HG03095 (cell line): ENCODE measurements around the gene SLC5A10.
A peak's percentile ranks its signal among the peaks of the same experiment; 100 is the strongest.
"Not testable (repeated sequence)": the region's sequence is repeated elsewhere in the genome, so short reads cannot be mapped to it uniquely, and the experiment has no call there.

Source experiments
- ATAC-seq: cut with Tn5 transposase; IDR thresholded peaks from one replicate; pipeline ENCODE4 v1.9.1; 2021; ENCODE audit warnings: moderate library complexity; ENCODE audit not compliant: unreplicated experiment

Gene SLC5A10

GRCh38 chr17:19036186-19036585 is 84.2 kb downstream of the SLC5A10 start:
- not testable (repeated sequence) for ATAC-seq

GRCh38 chr17:19037547-19037946 is 85.6 kb downstream of the SLC5A10 start:
- not testable (repeated sequence) for ATAC-seq

- ATAC-seq, result not testable (repeated sequence)
Measured at GRCh38 chr17:19038007-19038406, 86.0 kb downstream of the SLC5A10 start.

- not testable (repeated sequence) for ATAC-seq
Measured at GRCh38 chr17:19038730-19039129, 86.8 kb downstream of the SLC5A10 start.

- ATAC-seq, result not testable (repeated sequence)
Measured at GRCh38 chr17:19040350-19040749, 88.4 kb downstream of the SLC5A10 start.

GRCh38 chr17:19041871-19042270 is 89.9 kb downstream of the SLC5A10 start:
- ATAC-seq, result not testable (repeated sequence)

GRCh38 chr17:19042369-19042768 is 90.4 kb downstream of the SLC5A10 start:
- ATAC-seq, result not testable (repeated sequence)

- not testable (repeated sequence) for ATAC-seq
Measured at GRCh38 chr17:19043032-19043431, 91.1 kb downstream of the SLC5A10 start.

- not testable (repeated sequence) for ATAC-seq
Measured at GRCh38 chr17:19044643-19045042, 92.7 kb downstream of the SLC5A10 start.

- not testable (repeated sequence) for ATAC-seq
Measured at GRCh38 chr17:19046782-19047375, 94.9 kb downstream of the SLC5A10 start, which contains the start of gene GRAP. Gene GRAP, minus strand, starts transcription at chr17:19046957. Its CDS starts 31 bp downstream, at chr17:19046926.

GRCh38 chr17:19047510-19047909 is 95.5 kb downstream of the SLC5A10 start:
- not testable (repeated sequence) for ATAC-seq

- not testable (repeated sequence) for ATAC-seq
Measured at GRCh38 chr17:19048826-19049225, 96.9 kb downstream of the SLC5A10 start.

GRCh38 chr17:19055447-19055846 is 103.5 kb downstream of the SLC5A10 start:
- not testable (repeated sequence) for ATAC-seq

GRCh38 chr17:19062009-19062717 is 110.2 kb downstream of the SLC5A10 start:
- ATAC-seq, result peak; percentile 35

- ATAC-seq, result peak; percentile 73
Measured at GRCh38 chr17:19062718-19063325, 110.9 kb downstream of the SLC5A10 start.

GRCh38 chr17:19063326-19063956 is 111.5 kb downstream of the SLC5A10 start:
- ATAC-seq, result not testable (repeated sequence)

- not testable (repeated sequence) for ATAC-seq
Measured at GRCh38 chr17:19064378-19064777, 112.4 kb downstream of the SLC5A10 start.

- ATAC-seq, result peak; percentile 79
Measured at GRCh38 chr17:19070318-19071168, 118.6 kb downstream of the SLC5A10 start.
